PC-9 (cell line): ENCODE data around the gene RNASE8. TPM values are rescaled to one million over a fixed set of nuclear protein-coding genes. Genes with fewer than 3 reads are reported as not detected.

Experiments
- BruUV-seq: library from RNA; stranded (reverse); fragments of 400-500 nt; replicated peaks from 2 replicates; lab custom pipeline; 2021; lab: Mats Ljungman, UMichigan
- CTCF ChIA-PET: fragments of 300-600 bp; sonication (Branson Sonifier 250); formaldehyde crosslinking; loops from one replicate; lab custom pipeline; 2022; ENCODE audit warnings: antibody characterized with exemption; lab: Charles Lee
- POLR2A ChIA-PET: fragments of 300-600 bp; sonication (Branson Sonifier 250); formaldehyde crosslinking; loops from one replicate; lab custom pipeline; 2022; ENCODE audit warnings: antibody characterized with exemption; ENCODE audit not compliant: unreplicated experiment; lab: Charles Lee
- DNase-seq, 2 experiments: peaks; one replicate each; pipeline versions ENCODE4 v3.0.0 to v3.0.0-alpha.2; 2015 to 2022; ENCODE audit warnings: mixed read lengths in 1 of 2
- H2AFZ ChIP-seq: fragments of 200-600 bp; sonication (generic); 2 replicates; pipeline ENCODE4 v1.8.1; 2017; ENCODE audit warnings: antibody characterized with exemption
- H3F3A ChIP-seq: fragments of 200-600 bp; sonication (generic); 2 replicates; pipeline ENCODE4 v1.8.1; 2017; ENCODE audit warnings: antibody characterized with exemption, mild to moderate bottlenecking, low read depth; ENCODE audit not compliant: insufficient read depth
- H3K27ac ChIP-seq: fragments of 200-600 bp; sonication (generic); 2 replicates; pipeline ENCODE4 v1.6.1; 2016; ENCODE audit warnings: mixed run types
- H3K27me3 ChIP-seq: fragments of 200-600 bp; sonication (generic); 2 replicates; pipeline ENCODE4 v1.6.1; 2016; ENCODE audit warnings: low read depth, mixed run types; ENCODE audit not compliant: insufficient read depth
- H3K36me3 ChIP-seq: fragments of 200-600 bp; sonication (generic); 2 replicates; pipeline ENCODE4 v1.6.1; 2016; ENCODE audit warnings: low read depth, mixed run types
- H3K4me1 ChIP-seq: fragments of 200-600 bp; sonication (generic); replicated peaks from 2 replicates; pipeline ENCODE4 v1.6.1; 2016; ENCODE audit warnings: mixed run types; ENCODE audit not compliant: insufficient read depth
- H3K4me2 ChIP-seq: fragments of 200-600 bp; sonication (generic); 2 replicates; pipeline ENCODE4 v1.6.1; 2017; ENCODE audit warnings: mixed run types
- H3K4me3 ChIP-seq: fragments of 200-600 bp; sonication (generic); 2 replicates; pipeline ENCODE4 v1.6.1; 2016; ENCODE audit warnings: mixed run types
- H3K79me2 ChIP-seq: fragments of 200-600 bp; sonication (generic); 2 replicates; pipeline ENCODE4 v1.6.1; 2017; ENCODE audit warnings: low read depth, mixed run types
- H3K9me2 ChIP-seq: fragments of 200-600 bp; sonication (generic); 2 replicates; pipeline ENCODE4 v1.8.1; 2017; ENCODE audit warnings: mild to moderate bottlenecking; ENCODE audit not compliant: insufficient read depth
- H3K9me3 ChIP-seq: fragments of 200-600 bp; sonication (generic); 2 replicates; pipeline ENCODE4 v1.8.1; 2016; ENCODE audit warnings: low read depth; ENCODE audit not compliant: insufficient read depth
- H4K20me1 ChIP-seq: fragments of 200-600 bp; sonication (generic); 2 replicates; pipeline ENCODE4 v1.8.1; 2017; ENCODE audit not compliant: insufficient read depth
- CTCF ChIP-seq: fragments of 200-600 bp; sonication (generic); conservative IDR thresholded peaks from 2 replicates; pipeline ENCODE4 v1.6.1; 2017; ENCODE audit warnings: mixed run types, antibody characterized with exemption, mild to moderate bottlenecking, moderate library complexity
- EZH2 ChIP-seq: fragments of 200-600 bp; sonication (generic); IDR thresholded peaks from 2 replicates; pipeline ENCODE4 v1.8.0; 2017; ENCODE audit warnings: antibody characterized with exemption, low read depth
- intact Hi-C: fragments of 100-400 bp; cut with micrococcal nuclease; formaldehyde crosslinking; loops from one replicate; pipeline ENCODE4 v1.10.0; 2022; ENCODE audit not compliant: unreplicated experiment
- total RNA-seq: library from RNA; stranded (reverse); gene quantifications from 2 replicates; pipeline ENCODE4 v1.2.3, GENCODE V29; 2021

Gene RNASE8
- total RNA-seq, 1 experiment from 2014 or later = not detected

- CTCF ChIA-PET = no interaction called here
Observed at GRCh38 chr14:21047378-21047781, 10.2 kb upstream of the RNASE8 start.

GRCh38 chr14:21048638-21049037 lies 9.0 kb upstream of the RNASE8 start:
- Histone ChIP-seq H3K4me3 (no peak overlapping the region), H3K36me3 (no peaks in the 10 kb centered on the region), H3K27me3 (no peaks in the 10 kb centered on the region), H4K20me1 (no peaks in the 10 kb centered on the region), H2AFZ (no peak overlapping the region), H3K4me2 (no peak overlapping the region), H3F3A (peaks cover 6% of the 10 kb centered on the region; the same call in 1 of the 2 replicates), H3K9me2 (no peaks in the 10 kb centered on the region), H3K4me1 (peaks cover 11% of the 10 kb centered on the region), H3K79me2 (no peaks in the 10 kb centered on the region), H3K27ac (no peak overlapping the region), H3K9me3 (no peaks in the 10 kb centered on the region)
- POLR2A ChIA-PET = no interaction called here
- intact Hi-C loops = no loop called here
- TF ChIP-seq EZH2 (no peak), CTCF (no peak)
- BruUV-seq = no TSS peak
- CTCF ChIA-PET = interaction anchor here (0.6 kb wide), 2 partner anchors 50 to 931 kb away, joined by 3 to 4 read pairs; no protein-coding TSS in a partner anchor
- DNase-seq = no peak

More at GRCh38 chr14:21047378-21047781, 10.2 kb upstream of the RNASE8 start:
- BruUV-seq = no TSS peak
- H3K27me3 ChIP-seq = no peaks in the 10 kb centered on the region
- no peak overlapping the region for H3K4me2 ChIP-seq
- H4K20me1 ChIP-seq = no peaks in the 10 kb centered on the region
- H2AFZ ChIP-seq = no peak overlapping the region
- POLR2A ChIA-PET = no interaction called here
- no peak for DNase-seq
- TF ChIP-seq CTCF (no peak), EZH2 (no peak)
- intact Hi-C loops = no loop called here
- peaks cover 9% of the 10 kb centered on the region; the same call in 1 of the 2 replicates for H3F3A ChIP-seq
- no peaks in the 10 kb centered on the region for H3K9me3 ChIP-seq
- H3K79me2 ChIP-seq = no peaks in the 10 kb centered on the region
- H3K36me3 ChIP-seq = no peaks in the 10 kb centered on the region
- H3K9me2 ChIP-seq = no peaks in the 10 kb centered on the region
- H3K4me3 ChIP-seq = no peak overlapping the region
- H3K27ac ChIP-seq = no peak overlapping the region
- peaks cover 15% of the 10 kb centered on the region for H3K4me1 ChIP-seq

GRCh38 chr14:21049271-21049673 lies 8.3 kb upstream of the RNASE8 start:
- H3K27me3 ChIP-seq = no peaks in the 10 kb centered on the region
- peaks cover 4% of the 10 kb centered on the region for H3K4me1 ChIP-seq
- no peak overlapping the region for H3K27ac ChIP-seq
- no peak overlapping the region for H2AFZ ChIP-seq
- no peaks in the 10 kb centered on the region for H4K20me1 ChIP-seq
- no peak overlapping the region for H3K4me3 ChIP-seq
- BruUV-seq = no TSS peak
- H3K36me3 ChIP-seq = no peaks in the 10 kb centered on the region
- intact Hi-C loops = no loop called here
- ChIA-PET CTCF (no interaction called here), POLR2A (no interaction called here)
- H3K9me3 ChIP-seq = no peaks in the 10 kb centered on the region
- H3K9me2 ChIP-seq = no peaks in the 10 kb centered on the region
- no peaks in the 10 kb centered on the region for H3K79me2 ChIP-seq
- no peak for TF ChIP-seq EZH2
- TF ChIP-seq CTCF = no peak
- H3F3A ChIP-seq = no peaks in the 10 kb centered on the region; the same call in 1 of the 2 replicates
- H3K4me2 ChIP-seq = no peak overlapping the region
- DNase-seq = no peak
